Lung (tissue), 12 donors: ENCODE measurements around the gene PRPF19. TPM values are rescaled to one million over a fixed set of nuclear protein-coding genes. Genes with fewer than 3 reads are reported as not detected.

Experiments used
- ATAC-seq: fragments of 200-7000 bp; cut with Tn5 transposase; one replicate; pipeline ENCODE4 v1.9.1; 2020; ENCODE audit warnings: moderate number of reproducible peaks; ENCODE audit not compliant: insufficient read depth, low FRiP score
- DNase-seq, 3 donors: peaks; one replicate each; pipeline ENCODE4 v3.0.0-alpha.2; 2013 to 2017
- H3K27ac ChIP-seq, 2 donors: one replicate each; pipeline ENCODE4 v1.5.1; 2013; ENCODE audit warnings: mild to moderate bottlenecking in 2 of 2, moderate library complexity in 2 of 2, control low read depth in 1 of 2, inconsistent platforms in 1 of 2, low read depth in 1 of 2, low read length in 1 of 2
- H3K27me3 ChIP-seq, 3 donors: one replicate each; pipeline ENCODE4 v1.5.1; 2013; ENCODE audit warnings: low read length in 2 of 3; ENCODE audit not compliant: control insufficient read depth in 3 of 3, insufficient read depth in 3 of 3
- H3K36me3 ChIP-seq, 4 donors: one replicate each; pipeline ENCODE4 v1.5.1; 2013; ENCODE audit warnings: low read length in 4 of 4, mild to moderate bottlenecking in 1 of 4, moderate library complexity in 1 of 4; ENCODE audit not compliant: control insufficient read depth in 4 of 4, insufficient read depth in 4 of 4
- H3K4me1 ChIP-seq, 5 donors: one replicate each; pipeline ENCODE4 v1.5.1; 2013; ENCODE audit warnings: low read length in 5 of 5, mild to moderate bottlenecking in 2 of 5, moderate library complexity in 1 of 5; ENCODE audit not compliant: control insufficient read depth in 5 of 5, insufficient read depth in 5 of 5
- H3K4me3 ChIP-seq: one replicate; pipeline ENCODE4 v1.5.1; 2013; ENCODE audit warnings: mild to moderate bottlenecking, control low read depth, moderate library complexity
- H3K9ac ChIP-seq, 2 donors: one replicate each; pipeline ENCODE4 v1.5.1; 2013; ENCODE audit warnings: low read length in 2 of 2, control low read depth in 1 of 2; ENCODE audit not compliant: insufficient read depth in 1 of 2
- H3K9me3 ChIP-seq, 4 donors: one replicate each; pipeline ENCODE4 v1.5.1; 2013; ENCODE audit warnings: low read length in 3 of 4, mild to moderate bottlenecking in 1 of 4, moderate library complexity in 1 of 4; ENCODE audit not compliant: control insufficient read depth in 4 of 4, insufficient read depth in 3 of 4
- CTCF ChIP-seq: IDR thresholded peaks from 2 replicates; pipeline ENCODE4 v1.5.1; 2012; ENCODE audit warnings: mild to moderate bottlenecking; ENCODE audit errors: control extremely low read depth, extremely low read depth
- WGBS, 2 donors: extraction: QIAGEN DNeasy Blood & Tissue Kit; methylation state at CpG; one replicate each; pipeline ENCODE4 v1.1.7; 2013; 5-methylcytosine and 5-hydroxymethylcytosine counted together
- polyA plus RNA-seq, 2 donors: library from polyadenylated mRNA; stranded (reverse); fragments of 200-250 nt; gene quantifications; one replicate each; pipeline ENCODE4 v1.2.1, GENCODE V29; 2013
- total RNA-seq, 2 donors: library from RNA; depleted of rRNA in 1 of 2; stranded (reverse); fragments of >200 nt in 1 of 2; gene quantifications; one replicate each; pipeline ENCODE4 v1.2.1, GENCODE V29; 2014 to 2021
- donor health status: control.
- donor health status: control.
- donor health status: Bipolar disorder and iron deficiency.
- donor health status: healthy.
- donor health status: DM: yes; HTN: yes; CAD: no.

PRPF19 gene
- total and polyA plus RNA-seq, 4 donors = 49.0 to 79.0 (median 65.2) TPM

GRCh38 chr11:60876168-60876485 is 30.3 kb downstream of the PRPF19 start:
- Histone ChIP-seq H3K27ac (no peak overlapping the region), H3K9ac (no peak overlapping the region), H3K9me3 (peaks cover 0 to 2% (median 0%) of the 10 kb centered on the region in 4 donors), H3K36me3 (peaks cover 0 to 15% (median 1%) of the 10 kb centered on the region in 4 donors), H3K4me3 (no peak overlapping the region), H3K27me3 (no peaks in the 10 kb centered on the region), H3K4me1 (peaks cover 0 to 10% (median 1%) of the 10 kb centered on the region in 5 donors)
- DNase-seq = peak in 1 of 3 donors; percentile 7
- no peak for ATAC-seq
- TF ChIP-seq CTCF = no peak
- WGBS, 2 donors = 99 to 100% methylated on average over 2 of the region's 2 CpGs

GRCh38 chr11:60875366-60876167 is 30.8 kb downstream of the PRPF19 start:
- Histone ChIP-seq H3K27me3 (no peaks in the 10 kb centered on the region), H3K4me1 (peaks cover 0 to 10% (median 3%) of the 10 kb centered on the region in 5 donors), H3K36me3 (peaks cover 0 to 10% (median 1%) of the 10 kb centered on the region in 4 donors), H3K9me3 (no peaks in the 10 kb centered on the region), H3K27ac (no peak overlapping the region), H3K9ac (no peak overlapping the region), H3K4me3 (no peak overlapping the region)
- WGBS, 2 donors = 85 to 90% methylated on average over 7 of the region's 7 CpGs
- ATAC-seq = no peak
- peak in 1 of 3 donors; percentile 9 for DNase-seq
- no peak for TF ChIP-seq CTCF

- no peak for ATAC-seq
- no peak for TF ChIP-seq CTCF
- H3K27ac ChIP-seq = no peak overlapping the region
- no peak overlapping the region for H3K9ac ChIP-seq
- H3K36me3 ChIP-seq = peaks cover 0 to 5% (median 0%) of the 10 kb centered on the region in 4 donors
- H3K4me3 ChIP-seq = no peak overlapping the region
- H3K9me3 ChIP-seq = no peaks in the 10 kb centered on the region
- H3K27me3 ChIP-seq = no peaks in the 10 kb centered on the region
- H3K4me1 ChIP-seq = peaks cover 0 to 10% (median 3%) of the 10 kb centered on the region in 5 donors
- 92 to 93% methylated on average over 13 of the region's 13 CpGs for WGBS, 2 donors
- peak in 1 of 3 donors; percentile 5 for DNase-seq
Observed at GRCh38 chr11:60874421-60875365, 31.7 kb downstream of the PRPF19 start.
